Stimulated activated naive CD8-positive, alpha-beta T cell treated with anti-CD3 and anti-CD28 coated beads, Interleukin-15, amount 100 ng/mL, for 72 hours (primary cell): ENCODE results near the gene KCTD1.

Experiments used
- ATAC-seq: fragments of 150-1000 bp; cut with Tn5 transposase; 2 replicates; pipeline ENCODE4 v1.10.0; 2021; ENCODE audit warnings: mild to moderate bottlenecking, moderate library complexity
- DNase-seq, 2 donors: peaks; one replicate each; pipeline ENCODE4 v3.0.0; 2021 to 2022
- H3K27ac Mint-ChIP-seq, 2 donors: one replicate each; pipeline ENCODE4 v1.8.0; 2022; ENCODE audit warnings: mild to moderate bottlenecking in 2 of 2, mixed read lengths in 2 of 2, moderate library complexity in 2 of 2
- H3K27me3 Mint-ChIP-seq: one replicate; pipeline ENCODE4 v1.8.0; 2022; ENCODE audit warnings: mixed read lengths
- H3K4me1 Mint-ChIP-seq: one replicate; pipeline ENCODE4 v1.8.0; 2022; ENCODE audit warnings: mild to moderate bottlenecking, mixed read lengths
- H3K4me3 Mint-ChIP-seq, 2 donors: one replicate each; pipeline ENCODE4 v1.8.0; 2022; ENCODE audit warnings: mild to moderate bottlenecking in 2 of 2, mixed read lengths in 2 of 2, moderate library complexity in 1 of 2
- H3K9me3 Mint-ChIP-seq, 2 donors: one replicate each; pipeline ENCODE4 v1.8.0; 2022; ENCODE audit warnings: mixed read lengths in 2 of 2

Gene KCTD1

GRCh38 chr18:26464128-26465011 is 84.0 kb downstream of the KCTD1 start:
- Mint-ChIP-seq H3K27me3 (no peaks in the 10 kb centered on the region), H3K27ac (no peak overlapping the region), H3K9me3 (no peaks in the 10 kb centered on the region), H3K4me3 (no peak overlapping the region), H3K4me1 (peaks cover 9% of the 10 kb centered on the region)
- DNase-seq (no peak), ATAC-seq (no peak)

GRCh38 chr18:26462355-26462754 is 86.0 kb downstream of the KCTD1 start:
- DNase-seq: no peak
- ATAC-seq: no peak
- no peak overlapping the region for H3K27ac Mint-ChIP-seq
- H3K4me3 Mint-ChIP-seq: no peak overlapping the region
- H3K27me3 Mint-ChIP-seq: no peaks in the 10 kb centered on the region
- peaks cover 21% of the 10 kb centered on the region for H3K4me1 Mint-ChIP-seq
- no peaks in the 10 kb centered on the region for H3K9me3 Mint-ChIP-seq

GRCh38 chr18:26461405-26461804 is 86.9 kb downstream of the KCTD1 start:
- H3K9me3 Mint-ChIP-seq: no peaks in the 10 kb centered on the region
- H3K27me3 Mint-ChIP-seq: no peaks in the 10 kb centered on the region
- no peak overlapping the region for H3K4me3 Mint-ChIP-seq
- peak overlapping the region in 1 of 2 donors; percentile 70 for H3K27ac Mint-ChIP-seq
- DNase-seq (no peak), ATAC-seq (no peak)
- peaks cover 21% of the 10 kb centered on the region for H3K4me1 Mint-ChIP-seq

GRCh38 chr18:26460449-26461091 is 87.8 kb downstream of the KCTD1 start:
- H3K27me3 Mint-ChIP-seq: no peaks in the 10 kb centered on the region
- no peak for DNase-seq
- H3K4me3 Mint-ChIP-seq: no peak overlapping the region
- H3K4me1 Mint-ChIP-seq: peaks cover 21% of the 10 kb centered on the region
- H3K9me3 Mint-ChIP-seq: no peaks in the 10 kb centered on the region
- no peak for ATAC-seq
- H3K27ac Mint-ChIP-seq: peak overlapping the region in 1 of 2 donors; percentile 64

- peaks cover 21% of the 10 kb centered on the region for H3K4me1 Mint-ChIP-seq
- H3K9me3 Mint-ChIP-seq: no peaks in the 10 kb centered on the region
- H3K4me3 Mint-ChIP-seq: no peak overlapping the region
- no peak for ATAC-seq
- DNase-seq: no peak
- no peak overlapping the region for H3K27ac Mint-ChIP-seq
- no peaks in the 10 kb centered on the region for H3K27me3 Mint-ChIP-seq
Observed at GRCh38 chr18:26459884-26460283, 88.5 kb downstream of the KCTD1 start.

GRCh38 chr18:26459340-26459739 is 89.0 kb downstream of the KCTD1 start:
- no peak overlapping the region for H3K27ac Mint-ChIP-seq

GRCh38 chr18:26458526-26459232 is 89.7 kb downstream of the KCTD1 start:
- H3K9me3 Mint-ChIP-seq: no peaks in the 10 kb centered on the region
- no peaks in the 10 kb centered on the region for H3K27me3 Mint-ChIP-seq
- peak overlapping the region in 1 of 2 donors; percentile 16 for H3K4me3 Mint-ChIP-seq
- H3K4me1 Mint-ChIP-seq: peaks cover 21% of the 10 kb centered on the region
- peak overlapping the region in 1 of 2 donors; percentile 51 for H3K27ac Mint-ChIP-seq
- DNase-seq (peak in 1 of 2 donors; percentile 13), ATAC-seq (peak; percentile 88)

More at GRCh38 chr18:26459340-26459739, 89.0 kb downstream of the KCTD1 start:
- H3K9me3 Mint-ChIP-seq: no peaks in the 10 kb centered on the region
- ATAC-seq (no peak), DNase-seq (no peak)
- H3K27me3 Mint-ChIP-seq: no peaks in the 10 kb centered on the region
- peaks cover 21% of the 10 kb centered on the region for H3K4me1 Mint-ChIP-seq
- H3K4me3 Mint-ChIP-seq: no peak overlapping the region

GRCh38 chr18:26457611-26458353 is 90.6 kb downstream of the KCTD1 start:
- ATAC-seq (no peak), DNase-seq (no peak)
- no peaks in the 10 kb centered on the region for H3K9me3 Mint-ChIP-seq
- H3K27ac Mint-ChIP-seq: no peak overlapping the region
- no peak overlapping the region for H3K4me3 Mint-ChIP-seq
- H3K27me3 Mint-ChIP-seq: no peaks in the 10 kb centered on the region
- H3K4me1 Mint-ChIP-seq: peaks cover 21% of the 10 kb centered on the region

GRCh38 chr18:26457195-26457594 is 91.2 kb downstream of the KCTD1 start:
- Mint-ChIP-seq H3K27ac (no peak overlapping the region), H3K9me3 (no peaks in the 10 kb centered on the region), H3K27me3 (no peaks in the 10 kb centered on the region), H3K4me1 (peaks cover 21% of the 10 kb centered on the region), H3K4me3 (no peak overlapping the region)
- ATAC-seq (no peak), DNase-seq (no peak)

- Mint-ChIP-seq H3K4me3 (no peak overlapping the region), H3K4me1 (peaks cover 21% of the 10 kb centered on the region), H3K27ac (no peak overlapping the region), H3K9me3 (no peaks in the 10 kb centered on the region), H3K27me3 (peaks cover 5% of the 10 kb centered on the region)
- no peak for ATAC-seq
- DNase-seq: no peak
Observed at GRCh38 chr18:26456070-26456491, 92.3 kb downstream of the KCTD1 start.

GRCh38 chr18:26455639-26456038 is 92.7 kb downstream of the KCTD1 start:
- Mint-ChIP-seq H3K4me3 (no peak overlapping the region), H3K4me1 (peaks cover 18% of the 10 kb centered on the region), H3K27me3 (peaks cover 10% of the 10 kb centered on the region), H3K9me3 (no peaks in the 10 kb centered on the region), H3K27ac (no peak overlapping the region)
- no peak for DNase-seq
- no peak for ATAC-seq

GRCh38 chr18:26454616-26455015 is 93.7 kb downstream of the KCTD1 start:
- no peak overlapping the region for H3K27ac Mint-ChIP-seq
- H3K4me1 Mint-ChIP-seq: peaks cover 12% of the 10 kb centered on the region
- no peaks in the 10 kb centered on the region for H3K9me3 Mint-ChIP-seq
- ATAC-seq: no peak
- DNase-seq: no peak
- peaks cover 10% of the 10 kb centered on the region for H3K27me3 Mint-ChIP-seq
- H3K4me3 Mint-ChIP-seq: no peak overlapping the region

- H3K27ac Mint-ChIP-seq: no peak overlapping the region
- no peak overlapping the region for H3K4me3 Mint-ChIP-seq
- no peaks in the 10 kb centered on the region for H3K9me3 Mint-ChIP-seq
- ATAC-seq (no peak), DNase-seq (no peak)
- peaks cover 10% of the 10 kb centered on the region for H3K27me3 Mint-ChIP-seq
- H3K4me1 Mint-ChIP-seq: peaks cover 11% of the 10 kb centered on the region
Observed at GRCh38 chr18:26454192-26454591, 94.2 kb downstream of the KCTD1 start.

- Mint-ChIP-seq H3K9me3 (no peaks in the 10 kb centered on the region), H3K4me1 (peaks cover 3% of the 10 kb centered on the region), H3K27me3 (peaks cover 10% of the 10 kb centered on the region), H3K4me3 (no peak overlapping the region), H3K27ac (no peak overlapping the region)
- DNase-seq (no peak), ATAC-seq (no peak)
Observed at GRCh38 chr18:26453386-26453901, 94.9 kb downstream of the KCTD1 start.
